ENCODE results near the gene ESCO1. TPM values are rescaled to one million over a fixed set of nuclear protein-coding genes. Genes with fewer than 3 reads are reported as not detected.
A peak's percentile ranks its signal among the peaks of the same experiment; 100 is the strongest.
"Not testable (repeated sequence)": the region's sequence is repeated elsewhere in the genome, so short reads cannot be mapped to it uniquely, and the experiment has no call there.

ESCO1 gene
- total RNA-seq, 2 donors from 2014 or later, result 8.8 to 13.6 TPM

DNA sequence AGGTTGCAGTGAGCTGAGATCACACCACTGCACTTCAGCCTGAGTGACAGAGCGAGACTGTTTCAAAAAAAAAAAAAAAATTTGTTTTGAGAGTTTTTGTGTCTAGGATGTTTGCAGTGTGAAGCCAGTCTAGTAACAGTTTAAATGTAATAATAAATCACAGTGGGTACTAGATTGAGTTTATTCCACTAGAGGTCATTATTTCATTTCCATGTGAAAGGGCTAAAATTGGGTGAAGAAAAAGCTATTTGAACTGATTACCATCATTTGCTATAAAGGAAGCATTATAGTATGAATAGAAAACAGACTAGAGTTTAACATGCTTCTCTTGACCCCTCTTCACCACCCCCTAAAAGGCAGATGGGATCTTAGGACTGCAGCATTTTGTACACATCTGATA is 31.9 kb upstream of the ESCO1 start:
- no peak overlapping the region for H3K27ac ChIP-seq
- no peaks in the 10 kb centered on the region for H3K4me1 ChIP-seq
- peaks cover 17% of the 10 kb centered on the region for H3K36me3 ChIP-seq
- H3K9me3 ChIP-seq, result no peaks in the 10 kb centered on the region
- TF ChIP-seq, protein P1, sequence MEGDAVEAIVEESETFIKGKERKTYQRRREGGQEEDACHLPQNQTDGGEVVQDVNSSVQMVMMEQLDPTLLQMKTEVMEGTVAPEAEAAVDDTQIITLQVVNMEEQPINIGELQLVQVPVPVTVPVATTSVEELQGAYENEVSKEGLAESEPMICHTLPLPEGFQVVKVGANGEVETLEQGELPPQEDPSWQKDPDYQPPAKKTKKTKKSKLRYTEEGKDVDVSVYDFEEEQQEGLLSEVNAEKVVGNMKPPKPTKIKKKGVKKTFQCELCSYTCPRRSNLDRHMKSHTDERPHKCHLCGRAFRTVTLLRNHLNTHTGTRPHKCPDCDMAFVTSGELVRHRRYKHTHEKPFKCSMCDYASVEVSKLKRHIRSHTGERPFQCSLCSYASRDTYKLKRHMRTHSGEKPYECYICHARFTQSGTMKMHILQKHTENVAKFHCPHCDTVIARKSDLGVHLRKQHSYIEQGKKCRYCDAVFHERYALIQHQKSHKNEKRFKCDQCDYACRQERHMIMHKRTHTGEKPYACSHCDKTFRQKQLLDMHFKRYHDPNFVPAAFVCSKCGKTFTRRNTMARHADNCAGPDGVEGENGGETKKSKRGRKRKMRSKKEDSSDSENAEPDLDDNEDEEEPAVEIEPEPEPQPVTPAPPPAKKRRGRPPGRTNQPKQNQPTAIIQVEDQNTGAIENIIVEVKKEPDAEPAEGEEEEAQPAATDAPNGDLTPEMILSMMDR (IDR thresholded peaks at IDR 0.05), result no peak
- no peaks in the 10 kb centered on the region for H3K27me3 ChIP-seq
- no peak overlapping the region for H3K4me3 ChIP-seq
- DNase-seq (ENCODE audit: low spot score), result no peak

DNA sequence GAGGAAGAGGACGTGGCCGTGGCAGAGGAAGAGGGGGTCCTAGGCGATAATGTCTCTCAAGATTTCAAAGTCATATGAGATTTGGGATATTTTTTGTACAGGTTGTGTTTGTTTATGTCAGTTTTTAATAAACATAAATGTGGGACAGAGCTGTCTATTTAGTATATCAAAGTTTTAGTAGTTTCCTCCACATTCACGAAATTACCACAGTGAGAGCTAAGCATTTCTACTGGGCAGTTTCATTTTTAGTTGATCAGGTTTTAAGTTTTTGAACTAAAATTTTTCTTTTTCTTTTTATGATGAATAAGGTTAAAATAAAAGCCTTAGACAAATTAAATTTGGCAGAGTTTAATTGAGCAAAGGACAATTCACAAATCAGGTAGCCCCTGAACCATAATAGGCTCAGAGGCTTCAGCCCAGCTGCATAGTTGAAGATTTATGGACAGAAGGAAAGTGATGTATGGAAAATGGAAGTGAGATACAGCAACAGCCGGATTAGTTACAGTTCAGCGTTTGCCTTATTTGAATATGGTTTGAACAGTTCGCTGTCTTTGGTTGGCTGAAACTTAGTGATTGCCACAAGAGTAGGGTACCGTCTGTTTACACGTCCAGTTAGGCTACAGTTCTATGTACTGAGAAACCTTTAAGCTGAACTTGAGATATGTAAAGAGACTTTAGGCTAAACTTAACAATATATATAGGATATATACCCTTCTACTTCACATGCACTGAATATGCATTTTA is 28.8 kb upstream of the ESCO1 start:
- Histone ChIP-seq H3K4me1 (no peaks in the 10 kb centered on the region), H3K27me3 (no peaks in the 10 kb centered on the region), H3K4me3 (no peak overlapping the region), H3K27ac (no peak overlapping the region), H3K9me3 (no peaks in the 10 kb centered on the region), H3K36me3 (peaks cover 35% of the 10 kb centered on the region)
- TF ChIP-seq, protein P1 (IDR thresholded peaks at IDR 0.05), result no peak
- DNase-seq (ENCODE audit: low spot score), result no peak

DNA sequence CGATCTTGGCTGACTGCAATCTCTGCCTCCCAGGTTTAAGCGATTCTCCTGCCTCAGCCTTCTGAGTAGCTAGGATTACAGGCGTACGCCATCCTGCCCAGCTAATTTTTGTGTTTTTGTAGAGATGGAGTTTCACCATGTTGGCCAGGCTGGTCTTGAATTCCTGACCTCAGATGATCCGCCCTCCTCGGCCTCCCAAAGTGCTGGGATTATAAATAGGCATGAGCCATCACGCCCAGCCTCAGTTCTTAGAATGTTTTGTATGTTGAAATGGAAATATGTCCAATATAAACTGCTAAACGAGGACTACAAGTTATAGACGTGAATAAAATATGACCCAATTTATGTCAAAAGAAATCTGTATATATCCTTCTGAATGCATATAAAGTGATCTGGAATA is 21.1 kb upstream of the ESCO1 start:
- H3K27me3 ChIP-seq; H3K9me3 ChIP-seq; H3K4me1 ChIP-seq; H3K27ac ChIP-seq; H3K4me3 ChIP-seq; DNase-seq (ENCODE audit: low spot score): not testable (repeated sequence)
- H3K36me3 ChIP-seq, result peaks cover 36% of the 10 kb centered on the region

DNA sequence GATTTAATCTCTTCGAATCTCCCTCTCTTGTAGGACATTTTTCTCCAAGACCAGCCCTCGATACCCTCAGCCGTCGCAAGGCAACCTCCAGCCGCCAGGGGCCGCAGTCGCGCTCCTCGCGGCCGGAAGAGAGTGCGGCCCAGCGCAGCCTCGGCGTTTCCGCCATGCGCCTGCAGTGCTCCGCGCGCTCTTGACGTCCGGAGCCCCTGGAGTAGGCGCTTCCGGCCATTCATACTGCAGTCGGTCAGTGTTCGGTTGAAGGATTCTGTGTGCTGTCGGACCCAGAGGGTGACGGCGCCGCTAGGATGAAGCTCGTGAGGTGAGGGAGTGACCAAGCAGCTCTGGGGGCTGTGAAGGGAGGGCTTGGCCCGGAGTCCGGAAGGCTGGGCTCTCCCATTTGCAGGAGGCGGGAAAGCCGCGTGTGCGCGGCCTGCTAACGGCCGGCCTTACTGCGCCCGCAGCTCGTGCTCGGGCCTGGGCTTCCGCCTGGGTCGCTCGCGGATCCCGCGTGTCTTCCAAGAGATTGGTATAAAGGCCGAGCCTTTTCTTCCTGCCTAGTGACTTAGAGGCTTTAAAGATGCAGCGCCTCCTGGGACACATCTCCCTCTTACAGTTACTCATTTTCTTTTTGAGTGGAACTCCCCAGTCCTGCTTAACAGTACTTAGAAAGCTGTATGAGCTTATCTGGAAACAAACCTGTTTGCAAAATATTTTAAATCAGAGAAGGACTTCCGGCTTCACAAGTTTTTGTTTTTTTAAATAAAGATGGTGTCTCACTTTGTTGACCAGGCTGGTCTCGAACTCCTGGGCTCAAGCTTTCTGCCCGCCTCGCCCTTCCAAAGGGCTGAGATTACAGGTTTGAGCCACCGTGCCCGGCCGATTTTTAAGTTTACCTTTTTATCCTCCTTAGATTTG is 11.9 kb upstream of the ESCO1 start, which contains the start of gene SNRPD1:
TSS of gene SNRPD1 (plus strand) at position 190 of the 915 bp plus-strand sequence. CDS start at position 306, 116 bp downstream.
- DNase-seq (ENCODE audit: low spot score), result peak; percentile 76
- no peaks in the 10 kb centered on the region for H3K9me3 ChIP-seq
- peak within 1 kb of the TSS; percentile 81 to 84 for H3K27ac ChIP-seq
- peak within 1 kb of the TSS; percentile 74 to 77 for H3K4me3 ChIP-seq
- peaks cover 0 to 11% of the 10 kb centered on the region in 2 donors for H3K4me1 ChIP-seq
- H3K27me3 ChIP-seq, result no peaks in the 10 kb centered on the region
- H3K36me3 ChIP-seq, result no peaks in the 10 kb centered on the region
- TF ChIP-seq, protein P1 (IDR thresholded peaks at IDR 0.05), result peak; percentile 90 to 97

DNA sequence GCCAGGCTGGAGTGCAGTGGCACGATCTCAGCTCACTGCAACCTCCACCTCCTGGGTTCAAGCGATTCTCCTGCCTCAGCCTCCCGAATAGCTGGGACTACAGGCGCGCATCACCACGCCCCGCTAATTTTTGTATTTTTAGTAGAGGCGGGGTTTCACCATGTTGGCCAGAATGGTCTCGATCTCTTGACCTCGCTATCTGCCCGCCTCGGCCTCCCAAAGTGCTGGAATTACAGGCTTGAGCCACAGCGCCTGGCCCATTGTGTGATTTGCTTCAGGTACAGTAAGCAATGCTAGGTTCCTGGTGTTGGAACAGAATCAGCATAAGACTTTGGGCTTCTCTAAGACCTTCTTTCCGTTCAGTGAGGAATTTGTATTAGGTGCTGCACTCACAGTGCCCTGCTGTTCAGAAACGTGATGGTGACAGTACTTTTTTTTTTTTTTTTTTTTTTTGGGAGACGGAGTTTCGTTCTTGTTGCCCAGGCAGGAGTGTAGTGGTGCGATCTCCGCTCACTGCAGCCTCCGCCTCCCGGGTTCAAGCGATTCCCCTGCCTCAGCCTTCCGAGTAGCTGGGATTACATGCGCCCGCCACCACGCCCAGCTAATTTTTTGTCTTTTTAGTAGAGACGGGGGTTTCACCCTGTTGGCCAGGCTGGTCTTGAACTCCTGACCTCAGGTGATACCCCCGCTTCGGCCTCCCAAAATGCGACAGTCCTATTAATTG is 11.1 kb upstream of the ESCO1 start:
- not testable (repeated sequence) for H3K27me3 ChIP-seq; H3K36me3 ChIP-seq; H3K9me3 ChIP-seq; DNase-seq (ENCODE audit: low spot score)
- Histone ChIP-seq H3K4me3 (peak overlapping the region; percentile 74 to 77), H3K4me1 (peaks cover 0 to 11% of the 10 kb centered on the region in 2 donors), H3K27ac (peak overlapping the region; percentile 81 to 84)

DNA sequence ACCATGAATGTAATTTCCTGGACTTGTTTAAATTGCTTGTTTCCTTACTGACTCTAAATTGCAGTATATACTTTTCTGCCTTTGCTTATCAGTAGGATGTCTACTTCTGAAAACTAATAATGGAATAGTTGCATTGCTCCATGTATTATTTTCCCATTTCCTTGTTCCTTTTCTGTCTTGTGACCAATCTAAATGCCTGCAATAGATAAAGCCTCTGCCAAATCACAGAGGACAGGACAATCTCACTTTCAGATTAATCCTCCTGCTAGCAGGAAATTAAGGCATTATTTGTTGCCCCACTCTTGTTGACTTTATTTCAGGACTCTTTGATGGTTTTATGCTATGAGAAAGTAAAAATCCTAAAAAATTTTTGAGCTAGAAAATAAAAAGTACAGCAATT is 4.7 kb upstream of the ESCO1 start:
- Histone ChIP-seq H3K4me1 (peaks cover 0 to 5% of the 10 kb centered on the region in 2 donors), H3K27ac (peak overlapping the region; percentile 6 to 41), H3K36me3 (no peaks in the 10 kb centered on the region), H3K4me3 (no peak overlapping the region), H3K9me3 (no peaks in the 10 kb centered on the region), H3K27me3 (no peaks in the 10 kb centered on the region)
- no peak for DNase-seq (ENCODE audit: low spot score)
- TF ChIP-seq, protein P1 (IDR thresholded peaks at IDR 0.05), result no peak
